Measurements from ENCODE around the gene EHBP1L1.

EHBP1L1 gene

DNA sequence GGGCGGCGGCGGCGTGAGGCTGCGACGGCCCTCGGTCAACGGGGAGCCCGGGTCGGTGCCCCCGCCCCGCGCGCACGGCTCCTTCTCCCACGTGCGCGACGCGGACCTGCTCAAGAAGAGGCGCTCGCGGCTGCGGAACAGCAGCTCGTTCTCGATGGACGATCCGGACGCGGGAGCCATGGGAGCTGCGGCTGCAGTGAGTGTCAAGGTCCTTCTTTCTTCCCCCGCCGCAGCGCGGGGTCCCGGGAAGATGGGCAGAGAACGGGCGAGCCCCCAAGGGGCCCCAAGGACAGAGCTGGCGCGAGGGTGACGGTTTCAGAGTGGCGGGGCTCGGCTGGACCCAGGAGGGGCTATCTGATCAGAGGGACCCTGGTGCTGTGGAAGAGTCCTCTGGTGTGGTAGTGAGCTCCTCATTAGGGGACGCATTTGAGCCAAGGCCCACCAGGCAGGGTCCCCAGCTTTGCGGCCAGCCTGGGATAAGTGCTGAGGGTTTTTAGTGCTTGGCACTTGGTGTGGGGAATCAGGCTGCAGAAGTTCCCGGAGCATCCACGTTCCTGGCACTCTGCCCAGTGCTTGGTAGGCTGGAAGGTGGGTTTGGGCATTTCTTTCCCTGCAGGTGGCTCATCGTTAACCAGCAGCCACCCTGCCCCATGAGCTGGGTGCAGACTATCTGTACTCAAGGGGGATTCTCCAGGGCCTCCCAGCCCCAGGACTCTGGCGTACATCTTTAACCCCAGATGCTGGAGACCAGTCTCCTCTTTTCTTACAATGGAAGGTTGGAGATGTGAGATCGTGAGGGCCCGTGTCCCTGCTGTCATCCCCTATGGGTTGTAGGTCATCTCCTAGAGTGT lies 9.8 kb downstream of the EHBP1L1 start:
- no peak for TF ChIP-seq CTCF (IDR thresholded peaks at IDR 0.05; ENCODE audit: low read depth, low read length)
- H3K4me3 ChIP-seq (replicated peaks in 1 of 2; ENCODE audit: low read depth in 2 of 2, low read length in 2 of 2): no peak overlapping the region
- DNase-seq (ENCODE audit: low read depth in 2 of 2): no peak

GRCh38 chr11:65586247-65586630 lies 10.4 kb downstream of the EHBP1L1 start:
- no peak for DNase-seq (ENCODE audit: low read depth in 2 of 2)

GRCh38 chr11:65586676-65587075 lies 10.8 kb downstream of the EHBP1L1 start:
- H3K4me3 ChIP-seq (replicated peaks in 1 of 2; ENCODE audit: low read depth in 2 of 2, low read length in 2 of 2): no peak overlapping the region
- no peak for TF ChIP-seq CTCF (IDR thresholded peaks at IDR 0.05; ENCODE audit: low read depth, low read length)
- DNase-seq (ENCODE audit: low read depth in 2 of 2): peak; percentile 21 to 79

More at GRCh38 chr11:65586247-65586630, 10.4 kb downstream of the EHBP1L1 start:
- no peak overlapping the region for H3K4me3 ChIP-seq (replicated peaks in 1 of 2; ENCODE audit: low read depth in 2 of 2, low read length in 2 of 2)
- no peak for TF ChIP-seq CTCF (IDR thresholded peaks at IDR 0.05; ENCODE audit: low read depth, low read length)

- peak; percentile 62 to 73 for DNase-seq (ENCODE audit: low read depth in 2 of 2)
- peak; percentile 62 for TF ChIP-seq CTCF (IDR thresholded peaks at IDR 0.05; ENCODE audit: low read depth, low read length)
- no peak overlapping the region for H3K4me3 ChIP-seq (replicated peaks in 1 of 2; ENCODE audit: low read depth in 2 of 2, low read length in 2 of 2)
Measured at GRCh38 chr11:65588199-65589054, 12.6 kb downstream of the EHBP1L1 start.

DNA sequence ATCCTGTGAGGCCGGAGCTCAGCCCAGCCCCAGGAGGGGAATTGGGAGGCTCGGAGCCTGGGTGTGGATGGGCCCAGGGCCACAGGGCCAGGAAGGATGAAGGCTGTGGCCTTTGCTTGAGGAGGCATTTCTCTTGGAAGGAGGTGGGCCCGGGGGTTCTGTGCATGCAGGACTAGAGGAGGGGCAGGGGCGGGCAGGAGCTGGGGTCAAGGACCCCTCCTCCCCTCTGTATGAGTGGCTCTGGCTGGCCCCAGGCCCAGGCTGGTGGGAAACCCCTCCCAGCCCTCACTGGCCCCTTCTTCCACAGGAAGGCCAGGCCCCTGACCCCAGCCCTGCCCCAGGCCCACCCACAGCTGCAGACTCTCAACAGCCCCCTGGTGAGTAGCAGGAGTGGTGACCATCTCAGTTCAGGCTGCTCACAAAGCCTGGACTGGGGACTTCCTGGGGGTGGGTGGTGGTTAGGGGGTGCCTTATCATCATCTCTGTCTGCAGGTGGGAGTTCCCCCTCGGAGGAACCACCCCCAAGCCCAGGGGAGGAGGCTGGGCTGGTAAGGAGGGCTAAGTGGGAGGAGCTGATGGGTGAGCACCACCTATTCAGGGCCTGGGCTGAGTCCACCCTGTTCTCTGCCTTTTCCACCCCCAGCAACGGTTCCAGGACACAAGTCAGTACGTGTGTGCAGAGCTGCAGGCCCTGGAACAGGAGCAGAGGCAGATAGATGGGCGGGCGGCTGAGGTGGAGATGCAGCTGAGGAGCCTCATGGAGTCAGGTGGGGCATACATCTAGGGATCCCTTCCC lies 13.8 kb downstream of the EHBP1L1 start:
- DNase-seq (ENCODE audit: low read depth in 2 of 2): no peak
- H3K4me3 ChIP-seq (replicated peaks in 1 of 2; ENCODE audit: low read depth in 2 of 2, low read length in 2 of 2): no peak overlapping the region
- no peak for TF ChIP-seq CTCF (IDR thresholded peaks at IDR 0.05; ENCODE audit: low read depth, low read length)

GRCh38 chr11:65590240-65590738 lies 14.4 kb downstream of the EHBP1L1 start:
- H3K4me3 ChIP-seq (replicated peaks in 1 of 2; ENCODE audit: low read depth in 2 of 2, low read length in 2 of 2): no peak overlapping the region
- peak; percentile 31 to 47 for DNase-seq (ENCODE audit: low read depth in 2 of 2)
- TF ChIP-seq CTCF (IDR thresholded peaks at IDR 0.05; ENCODE audit: low read depth, low read length): no peak
